Fibroblast of lung (primary cell): ENCODE results near the gene CLN6.

ENCODE experiments used
- EZH2 ChIP-seq: IDR thresholded peaks from 2 replicates; pipeline ENCODE4 v1.5.1; 2012; ENCODE audit warnings: low read length, control low read depth, mild to moderate bottlenecking; ENCODE audit errors: missing control alignments
- TF ChIP-seq, protein P1 (sequence below), 2 donors: IDR thresholded peaks in 1 of 2; conservative IDR thresholded peaks in 1 of 2; 1 replicate in 1 of 2; 2 replicates in 1 of 2; pipeline ENCODE4 v1.5.1; 2011 to 2012; ENCODE audit warnings: low read length in 2 of 2, control low read depth in 1 of 2, inconsistent platforms in 1 of 2, low read depth in 1 of 2, mild to moderate bottlenecking in 1 of 2

GRCh38 chr15:68258692-68259091 lies 29.2 kb upstream of the CLN6 start:
- TF ChIP-seq, protein P1, sequence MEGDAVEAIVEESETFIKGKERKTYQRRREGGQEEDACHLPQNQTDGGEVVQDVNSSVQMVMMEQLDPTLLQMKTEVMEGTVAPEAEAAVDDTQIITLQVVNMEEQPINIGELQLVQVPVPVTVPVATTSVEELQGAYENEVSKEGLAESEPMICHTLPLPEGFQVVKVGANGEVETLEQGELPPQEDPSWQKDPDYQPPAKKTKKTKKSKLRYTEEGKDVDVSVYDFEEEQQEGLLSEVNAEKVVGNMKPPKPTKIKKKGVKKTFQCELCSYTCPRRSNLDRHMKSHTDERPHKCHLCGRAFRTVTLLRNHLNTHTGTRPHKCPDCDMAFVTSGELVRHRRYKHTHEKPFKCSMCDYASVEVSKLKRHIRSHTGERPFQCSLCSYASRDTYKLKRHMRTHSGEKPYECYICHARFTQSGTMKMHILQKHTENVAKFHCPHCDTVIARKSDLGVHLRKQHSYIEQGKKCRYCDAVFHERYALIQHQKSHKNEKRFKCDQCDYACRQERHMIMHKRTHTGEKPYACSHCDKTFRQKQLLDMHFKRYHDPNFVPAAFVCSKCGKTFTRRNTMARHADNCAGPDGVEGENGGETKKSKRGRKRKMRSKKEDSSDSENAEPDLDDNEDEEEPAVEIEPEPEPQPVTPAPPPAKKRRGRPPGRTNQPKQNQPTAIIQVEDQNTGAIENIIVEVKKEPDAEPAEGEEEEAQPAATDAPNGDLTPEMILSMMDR (conservative IDR thresholded peaks at IDR 0.05 in 1 of 2, IDR thresholded peaks at IDR 0.05 in 1 of 2; ENCODE audit: low read depth in 1 of 2, low read length in 2 of 2): no peak
- no peak for TF ChIP-seq EZH2
